GM20000 (cell line): ENCODE data around the gene PLA2G2E.
"Not testable (repeated sequence)": the region's sequence is repeated elsewhere in the genome, so short reads cannot be mapped to it uniquely, and the experiment has no call there.

Source experiments
- DNase-seq: peaks from one replicate; pipeline ENCODE4 v3.0.0; 2012; ENCODE audit warnings: low spot score
- TF ChIP-seq, protein P1 (sequence below): IDR thresholded peaks from 2 replicates; pipeline ENCODE4 v1.5.1; 2012; ENCODE audit warnings: mild to moderate bottlenecking, control low read depth; ENCODE audit errors: extremely low read depth, missing control alignments

Gene PLA2G2E

DNA sequence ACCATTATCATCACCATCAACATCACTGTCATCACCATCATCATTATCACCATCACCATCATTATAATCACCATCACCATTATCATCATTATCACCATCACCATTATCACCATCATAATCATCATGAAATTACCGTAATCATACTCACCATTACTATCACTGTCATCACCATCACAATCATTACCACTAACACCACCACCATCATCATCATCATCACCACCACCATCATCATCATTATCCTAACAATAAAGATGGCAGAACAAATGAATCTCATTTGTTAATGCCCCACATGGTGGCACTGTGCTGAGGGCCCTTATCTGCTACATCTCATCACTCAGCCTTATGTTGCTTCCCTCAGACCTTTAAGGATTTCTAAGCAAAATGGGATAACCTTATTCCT, 9.4 kb upstream of the PLA2G2E start:
- no peak for DNase-seq
- TF ChIP-seq, protein P1, sequence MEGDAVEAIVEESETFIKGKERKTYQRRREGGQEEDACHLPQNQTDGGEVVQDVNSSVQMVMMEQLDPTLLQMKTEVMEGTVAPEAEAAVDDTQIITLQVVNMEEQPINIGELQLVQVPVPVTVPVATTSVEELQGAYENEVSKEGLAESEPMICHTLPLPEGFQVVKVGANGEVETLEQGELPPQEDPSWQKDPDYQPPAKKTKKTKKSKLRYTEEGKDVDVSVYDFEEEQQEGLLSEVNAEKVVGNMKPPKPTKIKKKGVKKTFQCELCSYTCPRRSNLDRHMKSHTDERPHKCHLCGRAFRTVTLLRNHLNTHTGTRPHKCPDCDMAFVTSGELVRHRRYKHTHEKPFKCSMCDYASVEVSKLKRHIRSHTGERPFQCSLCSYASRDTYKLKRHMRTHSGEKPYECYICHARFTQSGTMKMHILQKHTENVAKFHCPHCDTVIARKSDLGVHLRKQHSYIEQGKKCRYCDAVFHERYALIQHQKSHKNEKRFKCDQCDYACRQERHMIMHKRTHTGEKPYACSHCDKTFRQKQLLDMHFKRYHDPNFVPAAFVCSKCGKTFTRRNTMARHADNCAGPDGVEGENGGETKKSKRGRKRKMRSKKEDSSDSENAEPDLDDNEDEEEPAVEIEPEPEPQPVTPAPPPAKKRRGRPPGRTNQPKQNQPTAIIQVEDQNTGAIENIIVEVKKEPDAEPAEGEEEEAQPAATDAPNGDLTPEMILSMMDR, result no peak

GRCh38 chr1:19927130-19927421, 3.7 kb upstream of the PLA2G2E start:
- DNase-seq, result not testable (repeated sequence)

GRCh38 chr1:19926296-19927129, 3.1 kb upstream of the PLA2G2E start:
- no peak for DNase-seq

DNA sequence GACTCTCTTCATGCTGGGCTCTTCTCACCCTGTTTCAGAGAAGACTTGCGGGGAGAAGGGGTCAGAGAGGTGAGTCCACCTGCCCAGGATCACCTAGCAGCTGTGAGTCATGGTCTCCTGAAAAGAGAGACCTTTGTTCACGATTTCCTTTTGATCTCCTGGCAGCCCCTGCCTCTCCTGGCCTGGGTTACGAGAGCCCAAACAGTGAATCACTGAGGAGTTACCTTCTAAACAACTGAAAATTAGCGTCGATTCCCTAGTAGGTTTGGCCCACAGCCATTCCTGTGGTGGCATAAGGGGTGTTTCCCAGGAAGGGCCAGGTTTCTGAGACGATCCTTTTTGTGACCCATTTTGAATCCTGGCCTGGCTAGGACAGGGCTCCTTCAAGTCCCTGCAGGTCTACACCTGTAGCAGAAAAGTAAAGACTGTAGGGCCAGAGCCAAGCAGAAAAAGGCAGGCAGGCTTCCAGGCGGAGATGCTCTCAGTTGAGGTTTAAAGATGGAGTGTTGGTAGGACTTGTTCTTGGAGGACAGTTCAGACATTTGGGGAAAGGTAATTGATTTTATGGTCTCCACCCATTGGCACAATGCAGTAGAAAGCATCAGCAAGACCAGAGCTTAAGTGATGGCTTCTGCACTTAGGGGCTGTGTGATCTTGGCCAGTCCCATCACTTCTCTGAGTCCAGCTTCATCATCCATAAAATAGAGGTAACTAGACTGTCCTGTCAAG, 2.1 kb upstream of the PLA2G2E start:
- DNase-seq, result no peak
- TF ChIP-seq, protein P1, result no peak

More at GRCh38 chr1:19926296-19927129, 3.1 kb upstream of the PLA2G2E start:
- TF ChIP-seq, protein P1, result no peak

GRCh38 chr1:19923953-19924346, 533 bp upstream of the PLA2G2E start:
- DNase-seq, result no peak

DNA sequence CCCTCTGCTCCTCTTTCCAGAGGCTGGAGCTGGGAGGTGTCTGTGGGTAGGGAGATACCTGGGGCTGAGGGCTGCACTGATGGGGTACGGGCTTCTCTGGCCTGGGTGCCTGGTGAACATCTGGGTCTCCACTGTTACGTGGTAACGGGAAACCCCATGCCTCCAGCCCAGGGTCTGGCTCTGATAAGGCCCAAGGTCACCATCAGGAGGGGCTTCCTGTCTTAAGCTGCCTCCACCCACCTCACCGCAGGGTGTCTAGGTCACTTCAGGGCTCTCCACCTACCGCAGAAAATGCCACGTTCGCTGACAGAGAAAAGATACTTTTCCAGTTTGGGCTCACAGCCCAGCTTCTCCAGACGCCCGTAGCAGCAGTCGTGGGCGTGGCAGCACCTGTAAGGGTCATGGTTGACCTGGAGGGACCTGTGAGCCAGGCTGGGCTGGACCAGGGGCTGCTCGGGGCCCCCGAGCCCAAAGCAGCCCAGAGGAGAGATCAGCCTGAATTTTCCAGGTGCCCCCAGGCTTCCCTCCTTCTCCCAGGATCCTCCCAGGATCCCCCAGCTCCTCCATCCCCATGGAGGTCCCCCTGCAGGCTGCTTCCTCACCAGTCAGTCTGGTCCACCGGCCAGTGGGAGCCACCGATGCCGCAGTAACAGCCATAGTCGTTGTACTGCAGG, 1.3 kb downstream of the PLA2G2E start:
- DNase-seq, result no peak
- TF ChIP-seq, protein P1, result no peak

More at GRCh38 chr1:19923953-19924346, 533 bp upstream of the PLA2G2E start:
- TF ChIP-seq, protein P1, result no peak

DNA sequence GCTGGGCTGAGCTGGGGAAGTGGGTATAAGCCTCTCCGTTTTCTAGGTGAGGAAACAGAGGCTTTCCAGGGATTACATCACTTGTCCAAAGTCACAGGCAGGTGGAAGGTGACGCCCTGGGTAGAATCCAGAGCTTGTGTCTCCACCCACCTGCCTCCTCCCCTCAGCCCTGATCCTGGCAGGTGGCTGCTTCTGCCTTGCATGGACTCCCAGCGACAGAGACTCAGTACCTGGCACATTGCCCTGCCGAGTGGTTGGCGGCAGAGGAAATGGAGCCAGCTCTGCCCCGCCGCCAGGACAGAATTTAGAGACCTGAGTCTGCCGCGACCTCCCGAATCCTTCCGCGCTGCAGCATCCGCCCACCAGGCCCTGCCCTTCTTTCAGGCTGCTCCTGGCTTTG, 2.1 kb downstream of the PLA2G2E start:
- no peak for DNase-seq
- TF ChIP-seq, protein P1, result no peak
